BLaER1 treated with 17β-estradiol and CSF1 and Interleukin-3, amounts not matched to agents 10 nM and 100 nM (cell line): ENCODE measurements around the gene LPP.
A peak's percentile ranks its signal among the peaks of the same experiment; 100 is the strongest.

ENCODE experiments used
- H3K27ac ChIP-seq, 11 experiments: shearing (Covaris generic); formaldehyde crosslinking; 2 replicates each; pipeline ENCODE4 v1.8.1; 2022
- H3K27me3 ChIP-seq, 11 experiments: shearing (Covaris generic); formaldehyde crosslinking; 2 replicates each; pipeline ENCODE4 v1.8.1; 2022
- H3K36me3 ChIP-seq, 11 experiments: shearing (Covaris generic); formaldehyde crosslinking; 2 replicates each; pipeline ENCODE4 v1.8.1; 2022
- H3K4me1 ChIP-seq, 10 experiments: shearing (Covaris generic); formaldehyde crosslinking; 2 replicates each; pipeline ENCODE4 v1.8.1; 2022
- H3K4me2 ChIP-seq, 11 experiments: shearing (Covaris generic); formaldehyde crosslinking; 2 replicates each; pipeline ENCODE4 v1.8.1; 2022
- H3K4me3 ChIP-seq, 10 experiments: shearing (Covaris generic); formaldehyde crosslinking; 2 replicates each; pipeline ENCODE4 v1.8.1; 2022
- H3K9ac ChIP-seq, 11 experiments: shearing (Covaris generic); formaldehyde crosslinking; 2 replicates each; pipeline ENCODE4 v1.8.1; 2022
- H3K9me3 ChIP-seq, 11 experiments: shearing (Covaris generic); formaldehyde crosslinking; replicated peaks in 1 of 11; 2 replicates each; pipeline ENCODE4 v1.8.1; 2022
- H4K20me1 ChIP-seq, 11 experiments: shearing (Covaris generic); formaldehyde crosslinking; 2 replicates each; pipeline ENCODE4 v1.8.1; 2022
- Cebpa-rat ChIP-seq, 11 experiments: shearing (Covaris generic); IDR thresholded peaks; 2 replicates each; pipeline ENCODE4 v1.8.1; 2022

LPP gene

DNA sequence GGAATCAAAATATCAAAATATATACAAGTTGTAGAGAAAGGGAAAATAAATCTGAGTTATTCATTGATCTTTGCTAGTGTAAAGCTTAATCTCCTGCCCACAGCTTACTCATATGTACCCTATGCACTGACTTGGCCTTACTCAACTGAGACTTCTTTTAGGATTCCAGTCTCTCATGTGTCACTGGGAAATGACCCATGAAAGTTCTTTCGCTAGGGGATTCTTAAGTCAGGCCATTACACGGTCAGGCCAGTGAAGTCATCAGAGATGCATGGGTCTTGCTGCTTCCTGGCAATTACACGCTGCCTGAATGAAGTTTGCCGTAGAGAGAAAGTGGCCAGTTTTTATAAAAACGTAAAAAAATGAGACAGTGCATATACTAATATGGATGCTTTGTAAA is 20.7 kb upstream of the LPP start:
- Histone ChIP-seq H3K4me3 (no peak overlapping the region), H3K9ac (no peak overlapping the region), H3K27ac (no peak overlapping the region), H3K9me3 (peaks cover 0 to 14% (median 6%) of the 10 kb centered on the region in 11 experiments; a peak in 10 of 22 replicates), H3K36me3 (no peaks in the 10 kb centered on the region), H3K27me3 (no peaks in the 10 kb centered on the region), H3K4me2 (no peak overlapping the region), H4K20me1 (no peaks in the 10 kb centered on the region), H3K4me1 (peaks cover 0 to 18% (median 5%) of the 10 kb centered on the region in 10 experiments; a peak in 10 of 20 replicates)
- no peak for TF ChIP-seq Cebpa-rat (IDR thresholded peaks at IDR 0.05)

DNA sequence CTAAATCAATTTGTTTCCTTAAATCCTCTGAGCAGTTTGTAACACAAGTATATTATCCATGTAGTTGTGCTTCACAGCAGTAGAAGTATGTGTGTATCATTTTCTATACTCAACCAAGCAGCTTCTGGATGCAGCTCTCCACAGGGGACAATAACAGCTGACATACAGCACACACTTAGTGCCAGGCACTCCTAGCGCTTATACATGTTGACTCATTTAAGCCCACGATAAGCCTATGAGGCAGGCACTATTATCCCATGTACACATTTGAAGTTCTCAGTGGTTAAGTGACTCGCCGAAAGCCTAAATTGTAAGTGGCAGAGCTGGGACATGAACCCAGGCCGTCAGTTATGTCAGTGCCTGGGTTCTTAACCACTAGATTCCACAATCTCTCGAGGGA is 20.3 kb upstream of the LPP start:
- Histone ChIP-seq H3K4me3 (no peak overlapping the region), H3K4me2 (no peak overlapping the region), H3K9ac (no peak overlapping the region), H4K20me1 (no peaks in the 10 kb centered on the region), H3K36me3 (no peaks in the 10 kb centered on the region), H3K27me3 (no peaks in the 10 kb centered on the region), H3K4me1 (peaks cover 0 to 18% (median 5%) of the 10 kb centered on the region in 10 experiments; a peak in 10 of 20 replicates), H3K27ac (no peak overlapping the region), H3K9me3 (peaks cover 0 to 14% (median 6%) of the 10 kb centered on the region in 11 experiments; a peak in 10 of 22 replicates)
- TF ChIP-seq Cebpa-rat (IDR thresholded peaks at IDR 0.05) = no peak

DNA sequence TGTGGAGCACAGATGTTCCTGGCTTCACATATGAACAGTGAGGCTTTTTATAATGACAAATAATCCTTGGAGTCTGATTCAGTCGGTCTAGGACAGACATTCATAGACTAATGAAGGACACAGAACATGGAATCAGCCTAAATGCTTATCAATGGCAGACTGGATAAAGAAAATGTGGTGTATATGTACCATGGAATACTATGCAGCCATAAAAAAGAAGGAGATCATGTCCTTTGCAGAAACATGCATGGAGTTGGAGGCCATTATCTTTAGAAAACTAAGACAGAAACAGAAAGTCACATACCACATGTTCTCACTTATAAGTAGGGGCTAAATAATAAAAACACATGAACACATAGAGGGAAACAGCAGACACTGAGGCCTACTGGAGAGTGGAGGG is 19.9 kb upstream of the LPP start:
- Histone ChIP-seq H4K20me1 (no peaks in the 10 kb centered on the region), H3K4me3 (no peak overlapping the region), H3K9ac (no peak overlapping the region), H3K4me2 (no peak overlapping the region), H3K4me1 (peaks cover 0 to 18% (median 5%) of the 10 kb centered on the region in 10 experiments; a peak in 10 of 20 replicates), H3K36me3 (no peaks in the 10 kb centered on the region), H3K27me3 (no peaks in the 10 kb centered on the region), H3K9me3 (peaks cover 0 to 14% (median 6%) of the 10 kb centered on the region in 11 experiments; a peak in 10 of 22 replicates), H3K27ac (no peak overlapping the region)
- TF ChIP-seq Cebpa-rat (IDR thresholded peaks at IDR 0.05) = no peak

DNA sequence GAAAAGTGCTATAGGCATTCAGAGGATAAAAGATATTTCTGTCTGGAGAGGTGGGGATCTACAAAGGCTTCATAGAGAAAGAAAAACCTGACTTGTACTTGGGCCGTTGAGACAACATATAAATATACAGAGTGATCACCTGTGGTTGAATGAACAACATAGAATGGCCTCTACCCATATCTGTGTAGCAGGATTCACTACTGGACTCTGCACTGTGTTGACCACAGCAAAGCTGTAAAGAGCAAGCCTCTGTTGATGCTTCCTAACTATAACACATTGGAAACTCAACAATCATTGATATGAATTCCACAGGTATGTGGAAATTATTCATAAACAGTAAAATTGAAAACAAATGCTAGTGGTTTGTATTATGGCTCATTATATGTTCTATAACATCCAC is 19.1 kb upstream of the LPP start:
- Histone ChIP-seq H3K4me2 (no peak overlapping the region), H3K4me1 (peaks cover 0 to 18% (median 5%) of the 10 kb centered on the region in 10 experiments; a peak in 10 of 20 replicates), H3K4me3 (no peak overlapping the region), H4K20me1 (no peaks in the 10 kb centered on the region), H3K36me3 (no peaks in the 10 kb centered on the region), H3K9ac (no peak overlapping the region), H3K27ac (no peak overlapping the region), H3K27me3 (no peaks in the 10 kb centered on the region), H3K9me3 (peaks cover 0 to 14% (median 6%) of the 10 kb centered on the region in 11 experiments; a peak in 10 of 22 replicates)
- no peak for TF ChIP-seq Cebpa-rat (IDR thresholded peaks at IDR 0.05)

DNA sequence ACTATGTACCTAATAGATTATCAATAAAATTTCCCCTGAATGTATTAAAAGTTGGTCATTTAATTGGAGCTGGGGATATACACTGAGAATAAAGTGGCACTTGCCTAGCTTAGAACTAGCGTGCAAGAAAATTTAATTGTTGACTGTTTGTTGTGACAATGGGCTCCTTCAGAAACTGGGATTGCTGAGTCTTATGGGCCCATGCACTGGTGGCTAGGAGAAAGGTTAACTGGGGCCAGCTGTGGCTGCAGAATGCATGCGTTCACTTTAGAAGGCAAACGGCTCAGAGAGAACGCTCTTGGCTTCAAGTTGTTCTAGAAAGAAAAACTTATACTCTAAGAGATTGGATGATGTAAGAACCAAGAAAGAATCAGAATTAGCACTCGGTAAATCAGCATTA is 18.7 kb upstream of the LPP start:
- Histone ChIP-seq H3K4me2 (no peak overlapping the region), H4K20me1 (no peaks in the 10 kb centered on the region), H3K36me3 (no peaks in the 10 kb centered on the region), H3K9me3 (peaks cover 0 to 14% (median 6%) of the 10 kb centered on the region in 11 experiments; a peak in 10 of 22 replicates), H3K4me1 (peaks cover 0 to 18% (median 5%) of the 10 kb centered on the region in 10 experiments; a peak in 10 of 20 replicates), H3K9ac (no peak overlapping the region), H3K27me3 (no peaks in the 10 kb centered on the region), H3K4me3 (no peak overlapping the region), H3K27ac (no peak overlapping the region)
- no peak for TF ChIP-seq Cebpa-rat (IDR thresholded peaks at IDR 0.05)

DNA sequence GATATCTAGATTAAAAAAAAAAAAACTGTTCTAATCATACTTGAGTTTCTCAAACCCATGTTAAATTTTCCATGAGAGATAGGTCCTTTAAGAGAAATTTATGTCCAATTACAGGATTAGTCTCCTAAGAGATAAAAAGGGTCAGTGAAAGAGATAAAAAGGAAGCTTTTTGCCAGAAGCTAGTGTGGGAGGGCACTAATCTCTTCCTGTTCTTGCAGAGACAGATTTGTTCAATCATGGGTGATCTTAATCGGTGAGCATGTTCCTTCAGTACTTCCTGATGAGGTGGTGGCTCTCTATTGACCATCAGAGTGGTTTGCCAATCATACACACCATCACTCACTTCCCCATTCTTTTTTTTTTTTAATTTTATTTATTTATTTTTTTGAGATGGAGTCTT is 16.9 kb upstream of the LPP start:
- Histone ChIP-seq H3K4me3 (no peak overlapping the region), H3K36me3 (no peaks in the 10 kb centered on the region), H3K27ac (0 out of 22 replicates have a peak overlapping the region, but pooled peaks of 1 of the 11 experiments have one; percentile 24), H3K9ac (no peak overlapping the region), H3K4me1 (peaks cover 0 to 18% (median 5%) of the 10 kb centered on the region in 10 experiments; a peak in 10 of 20 replicates), H3K27me3 (no peaks in the 10 kb centered on the region), H3K9me3 (peaks cover 0 to 13% (median 6%) of the 10 kb centered on the region in 11 experiments; a peak in 10 of 22 replicates), H3K4me2 (peak overlapping the region in 6 of 11 experiments; percentile 5 to 71 (median 38); a peak in 7 of 22 replicates), H4K20me1 (no peaks in the 10 kb centered on the region)
- TF ChIP-seq Cebpa-rat (IDR thresholded peaks at IDR 0.05) = no peak

DNA sequence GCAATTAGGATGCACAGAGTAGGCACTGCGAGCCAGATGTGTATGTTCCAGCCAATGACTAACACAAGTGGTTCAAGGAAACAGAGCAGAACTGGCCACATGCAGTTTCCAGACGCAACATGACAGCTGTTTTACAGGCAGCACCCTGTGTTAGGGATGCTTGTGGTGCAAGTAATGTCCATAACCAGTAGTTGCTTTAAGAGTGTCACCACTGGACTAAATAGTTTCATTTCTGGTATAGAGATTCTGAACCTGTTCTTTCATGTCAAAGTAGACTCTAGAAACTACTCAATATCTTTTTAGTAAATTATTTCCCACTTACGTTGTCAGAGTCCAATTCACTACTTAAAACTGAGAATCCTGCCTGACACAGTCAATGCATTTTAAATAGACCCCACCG is 14.5 kb upstream of the LPP start:
- no peaks in the 10 kb centered on the region for H3K36me3 ChIP-seq
- no peaks in the 10 kb centered on the region for H4K20me1 ChIP-seq
- no peak overlapping the region for H3K9ac ChIP-seq
- no peak overlapping the region for H3K4me3 ChIP-seq
- no peak overlapping the region for H3K4me2 ChIP-seq
- no peak overlapping the region for H3K27ac ChIP-seq
- H3K27me3 ChIP-seq = no peaks in the 10 kb centered on the region
- no peaks in the 10 kb centered on the region for H3K9me3 ChIP-seq
- no peak for TF ChIP-seq Cebpa-rat (IDR thresholded peaks at IDR 0.05)
- peaks cover 0 to 18% (median 5%) of the 10 kb centered on the region in 10 experiments; a peak in 10 of 20 replicates for H3K4me1 ChIP-seq

DNA sequence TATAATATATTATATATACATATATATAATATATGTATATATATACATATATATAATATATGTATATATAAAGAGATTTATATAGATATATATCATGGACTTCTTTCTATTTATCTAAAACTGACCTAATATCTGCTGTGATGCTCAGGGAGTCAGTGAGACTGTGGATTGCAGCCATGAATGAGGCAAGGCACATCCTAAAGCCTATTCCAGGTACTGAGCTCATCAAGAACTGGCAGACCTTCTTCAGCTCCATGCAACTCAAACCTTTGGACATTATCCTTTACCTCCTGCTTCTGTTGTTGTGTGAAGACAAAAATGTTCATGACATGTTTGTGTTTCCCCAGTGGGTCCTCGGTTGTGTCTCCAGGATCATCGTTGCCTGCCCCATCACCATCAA is 7.7 kb upstream of the LPP start:
- Histone ChIP-seq H3K36me3 (no peaks in the 10 kb centered on the region), H3K27me3 (no peaks in the 10 kb centered on the region), H3K9ac (no peak overlapping the region), H3K4me1 (peaks cover 0 to 14% (median 10%) of the 10 kb centered on the region in 10 experiments; a peak in 12 of 20 replicates), H4K20me1 (no peaks in the 10 kb centered on the region), H3K9me3 (peaks cover 0 to 17% (median 10%) of the 10 kb centered on the region in 11 experiments; a peak in 14 of 22 replicates), H3K4me3 (no peak overlapping the region), H3K4me2 (no peak overlapping the region), H3K27ac (no peak overlapping the region)
- TF ChIP-seq Cebpa-rat (IDR thresholded peaks at IDR 0.05) = no peak

DNA sequence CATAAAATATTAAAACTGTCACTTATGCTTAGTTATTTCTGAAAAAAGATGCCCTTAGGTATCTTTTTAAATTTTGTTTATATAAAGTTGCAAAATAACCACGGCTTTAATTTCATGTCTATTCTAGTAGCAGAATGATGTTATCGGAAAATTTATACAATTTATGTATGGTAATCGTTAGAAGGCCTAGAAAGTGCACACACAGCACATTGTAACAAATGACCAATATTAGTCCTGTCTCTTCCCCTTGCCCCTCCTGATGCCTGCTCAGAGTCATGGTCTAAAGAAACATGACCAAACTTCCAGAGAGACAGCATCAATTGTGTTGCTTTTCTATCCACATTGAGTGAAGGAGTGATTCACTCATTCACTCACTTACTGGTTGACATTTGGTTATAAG is 6.2 kb upstream of the LPP start:
- H3K9me3 ChIP-seq = peaks cover 0 to 17% (median 10%) of the 10 kb centered on the region in 11 experiments; a peak in 14 of 22 replicates
- H3K4me2 ChIP-seq = peak overlapping the region in 3 of 11 experiments; percentile 5 to 30 (median 9); a peak in 2 of 22 replicates
- H3K4me3 ChIP-seq = no peak overlapping the region
- H3K27ac ChIP-seq = no peak overlapping the region
- TF ChIP-seq Cebpa-rat (IDR thresholded peaks at IDR 0.05) = no peak
- peaks cover 2 to 23% (median 18%) of the 10 kb centered on the region in 10 experiments; a peak in 19 of 20 replicates for H3K4me1 ChIP-seq
- no peaks in the 10 kb centered on the region for H4K20me1 ChIP-seq
- H3K9ac ChIP-seq = no peak overlapping the region
- H3K36me3 ChIP-seq = no peaks in the 10 kb centered on the region
- H3K27me3 ChIP-seq = no peaks in the 10 kb centered on the region

DNA sequence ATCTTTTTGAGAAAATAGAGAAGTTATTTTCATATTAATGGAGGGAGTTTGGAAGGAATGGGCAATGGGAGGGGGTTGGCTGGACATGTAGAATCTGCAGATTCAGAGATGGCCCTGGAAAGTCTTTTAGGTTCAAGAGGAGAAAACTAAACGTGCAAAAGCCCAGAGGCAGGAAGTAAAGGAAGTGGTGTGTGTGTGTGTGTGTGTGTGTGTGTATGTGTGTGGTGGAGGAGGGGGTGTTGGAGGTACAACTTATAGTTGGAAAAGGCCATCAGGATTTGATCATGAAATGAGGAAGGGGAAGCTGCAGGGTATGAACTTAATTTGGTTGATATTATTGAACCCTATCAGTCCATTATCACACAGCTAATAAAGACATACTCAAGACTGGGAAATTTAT is 5.6 kb upstream of the LPP start:
- H3K9ac ChIP-seq = no peak overlapping the region
- no peaks in the 10 kb centered on the region for H3K27me3 ChIP-seq
- H3K9me3 ChIP-seq = peaks cover 0 to 17% (median 10%) of the 10 kb centered on the region in 11 experiments; a peak in 14 of 22 replicates
- no peak overlapping the region for H3K4me3 ChIP-seq
- peak overlapping the region in 6 of 11 experiments; percentile 5 to 38 (median 10); a peak in 8 of 22 replicates for H3K4me2 ChIP-seq
- no peaks in the 10 kb centered on the region for H3K36me3 ChIP-seq
- H4K20me1 ChIP-seq = no peaks in the 10 kb centered on the region
- no peak for TF ChIP-seq Cebpa-rat (IDR thresholded peaks at IDR 0.05)
- H3K27ac ChIP-seq = no peak overlapping the region
- peaks cover 8 to 28% (median 23%) of the 10 kb centered on the region in 10 experiments; a peak in 19 of 20 replicates for H3K4me1 ChIP-seq
